ENCODE data around the gene KCNJ12.

DNA sequence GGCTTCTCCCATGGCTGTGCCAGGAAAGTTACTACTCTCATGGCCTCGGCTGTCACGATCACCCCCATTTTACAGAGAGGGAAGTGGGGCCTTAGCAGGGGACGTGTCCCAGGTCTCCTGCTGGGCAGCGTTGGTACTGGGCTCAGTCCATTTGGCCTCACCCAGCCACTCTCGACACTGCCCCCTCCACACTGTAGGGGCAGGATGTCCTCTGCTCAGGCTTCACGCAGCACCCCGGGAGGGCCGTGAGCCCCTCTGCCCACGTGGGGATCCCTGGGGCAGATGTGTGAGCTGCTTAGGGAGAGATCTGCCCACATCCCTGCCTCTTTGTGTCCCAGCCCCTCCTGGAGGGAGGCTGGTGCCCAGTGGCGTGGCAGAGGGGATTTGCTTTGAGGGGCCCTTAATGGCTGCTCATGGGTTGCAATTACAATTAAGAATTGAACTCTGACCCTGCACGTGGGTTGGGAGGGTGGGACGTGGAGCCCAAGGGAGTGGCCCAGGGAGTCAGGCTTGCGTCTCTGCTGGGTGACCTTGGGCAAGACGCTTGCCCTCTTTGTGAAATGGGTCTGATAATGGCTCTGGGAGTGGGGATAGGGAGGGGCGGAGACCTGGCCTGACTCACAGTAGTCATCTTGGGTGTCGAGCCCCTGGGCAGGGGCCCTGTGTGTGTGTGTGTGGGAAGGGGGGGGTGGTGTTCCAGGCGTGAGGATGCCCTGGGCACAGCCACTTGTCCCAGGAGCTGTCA, 2.3 kb upstream of the KCNJ12 start:
- TF ChIP-seq FOXA1 (IDR thresholded peaks at IDR 0.05): no peak
- no peak for TF ChIP-seq SUZ12 (IDR thresholded peaks at IDR 0.05)
- TF ChIP-seq FOXM1 (IDR thresholded peaks at IDR 0.05; ENCODE audit: borderline replicate concordance): no peak
- no peak for TF ChIP-seq SP1 (IDR thresholded peaks at IDR 0.05)
- no peak for TF ChIP-seq FOXK2 (IDR thresholded peaks at IDR 0.05)
- TF ChIP-seq HDGF (IDR thresholded peaks at IDR 0.05; ENCODE audit: borderline replicate concordance): no peak
- TF ChIP-seq ARNT (IDR thresholded peaks at IDR 0.05): no peak
- no peak for TF ChIP-seq TARDBP (IDR thresholded peaks at IDR 0.05)
- TF ChIP-seq BHLHE40 (IDR thresholded peaks at IDR 0.05; ENCODE audit: borderline replicate concordance): no peak
- TF ChIP-seq LEF1 (IDR thresholded peaks at IDR 0.05; ENCODE audit: borderline replicate concordance): no peak

All from HEK293T (cell line).